PC-3 (cell line): ENCODE measurements around the gene CFAP53. TPM values are rescaled to one million over a fixed set of nuclear protein-coding genes. Genes with fewer than 3 reads are reported as not detected.
"Not testable (repeated sequence)": the region's sequence is repeated elsewhere in the genome, so short reads cannot be mapped to it uniquely, and the experiment has no call there.

ENCODE experiments used
- ATAC-seq: fragments of 200-7000 bp; cut with Tn5 transposase; 2 replicates; pipeline ENCODE4 v1.9.1; 2020; ENCODE audit warnings: mild to moderate bottlenecking, moderate library complexity
- BruUV-seq: library from RNA; stranded (reverse); fragments of 400-500 nt; replicated peaks from 2 replicates; lab custom pipeline; 2021; lab: Mats Ljungman, UMichigan
- CTCF ChIA-PET: fragments of 300-600 bp; sonication (Branson Sonifier 250); formaldehyde crosslinking; loops from one replicate; lab custom pipeline; 2022; ENCODE audit warnings: antibody characterized with exemption; lab: Charles Lee
- POLR2A ChIA-PET: fragments of 300-600 bp; sonication (Branson Sonifier 250); formaldehyde crosslinking; loops from one replicate; lab custom pipeline; 2022; ENCODE audit warnings: antibody characterized with exemption; ENCODE audit not compliant: unreplicated experiment; lab: Charles Lee
- DNase-seq: peaks from one replicate; pipeline ENCODE4 v3.0.0-alpha.2; 2015
- H2AFZ ChIP-seq: fragments of 300-600 bp; sonication (generic); 2 replicates; pipeline ENCODE4 v1.6.0; 2016; ENCODE audit warnings: antibody characterized with exemption, low read length
- H3F3A ChIP-seq: fragments of 300-600 bp; sonication (generic); one replicate; pipeline ENCODE4 v1.6.0; 2017; ENCODE audit warnings: antibody characterized with exemption, low read length, control low read depth, mild to moderate bottlenecking; ENCODE audit not compliant: unreplicated experiment
- H3K27ac ChIP-seq: fragments of 300-600 bp; sonication (generic); 2 replicates; pipeline ENCODE4 v1.5.1; 2016; ENCODE audit warnings: mild to moderate bottlenecking, low read length
- H3K27me3 ChIP-seq: fragments of 300-600 bp; sonication (generic); 2 replicates; pipeline ENCODE4 v1.6.1; 2016; ENCODE audit warnings: low read length, mixed read lengths
- H3K36me3 ChIP-seq: fragments of 300-600 bp; sonication (generic); 2 replicates; pipeline ENCODE4 v1.6.1; 2016; ENCODE audit warnings: low read depth, mixed run types, low read length, mixed read lengths
- H3K4me1 ChIP-seq: fragments of 300-600 bp; sonication (generic); 2 replicates; pipeline ENCODE4 v1.5.1; 2016; ENCODE audit warnings: low read length; ENCODE audit not compliant: insufficient read depth
- H3K4me2 ChIP-seq: fragments of 300-600 bp; sonication (generic); 2 replicates; pipeline ENCODE4 v1.6.0; 2016; ENCODE audit warnings: low read length
- H3K4me3 ChIP-seq: fragments of 300-600 bp; sonication (generic); 2 replicates; pipeline ENCODE4 v1.5.1; 2016; ENCODE audit warnings: mild to moderate bottlenecking, low read length, mixed read lengths
- H3K79me2 ChIP-seq: fragments of 300-600 bp; sonication (generic); 2 replicates; pipeline ENCODE4 v1.6.1; 2017; ENCODE audit warnings: low read length, mixed read lengths
- H3K9ac ChIP-seq: fragments of 300-600 bp; sonication (generic); 2 replicates; pipeline ENCODE4 v1.6.0; 2016; ENCODE audit warnings: mild to moderate bottlenecking, low read length
- H3K9me2 ChIP-seq: fragments of 300-600 bp; sonication (generic); replicated peaks from 2 replicates; pipeline ENCODE4 v1.6.1; 2016; ENCODE audit warnings: mixed run types, low read length, mixed read lengths
- H3K9me3 ChIP-seq: fragments of 300-600 bp; sonication (generic); 2 replicates; pipeline ENCODE4 v1.6.1; 2016; ENCODE audit warnings: low read length, mixed read lengths
- H4K20me1 ChIP-seq: fragments of 300-600 bp; sonication (generic); 2 replicates; pipeline ENCODE4 v1.6.1; 2016; ENCODE audit warnings: low read length, mixed read lengths
- EZH2 ChIP-seq: fragments of 300-600 bp; sonication (generic); IDR thresholded peaks from one replicate; pipeline ENCODE4 v1.6.1; 2017; ENCODE audit warnings: antibody characterized with exemption, mild to moderate bottlenecking, low read length; ENCODE audit not compliant: unreplicated experiment
- EZH2phosphoT487 ChIP-seq: fragments of 300-600 bp; sonication (generic); IDR thresholded peaks from 2 replicates; pipeline ENCODE4 v1.6.1; 2018; ENCODE audit warnings: mild to moderate bottlenecking, antibody characterized with exemption, low read length, borderline replicate concordance
- intact Hi-C: fragments of 100-400 bp; cut with micrococcal nuclease; formaldehyde crosslinking; loops from 2 replicates; pipeline ENCODE4 v1.9.0; 2023
- total RNA-seq: library from RNA; depleted of rRNA; stranded (reverse); fragments of >200 nt; gene quantifications from 2 replicates; pipeline ENCODE4 v1.2.3, GENCODE V29; 2014
- TF ChIP-seq, protein P1 (sequence below): fragments of 300-600 bp; sonication (generic); conservative IDR thresholded peaks from 2 replicates; pipeline ENCODE4 v1.5.1; 2017; ENCODE audit warnings: antibody characterized with exemption, low read depth, mild to moderate bottlenecking, low read length

CFAP53 gene
- total RNA-seq, 1 experiment from 2014 or later, result not detected

DNA sequence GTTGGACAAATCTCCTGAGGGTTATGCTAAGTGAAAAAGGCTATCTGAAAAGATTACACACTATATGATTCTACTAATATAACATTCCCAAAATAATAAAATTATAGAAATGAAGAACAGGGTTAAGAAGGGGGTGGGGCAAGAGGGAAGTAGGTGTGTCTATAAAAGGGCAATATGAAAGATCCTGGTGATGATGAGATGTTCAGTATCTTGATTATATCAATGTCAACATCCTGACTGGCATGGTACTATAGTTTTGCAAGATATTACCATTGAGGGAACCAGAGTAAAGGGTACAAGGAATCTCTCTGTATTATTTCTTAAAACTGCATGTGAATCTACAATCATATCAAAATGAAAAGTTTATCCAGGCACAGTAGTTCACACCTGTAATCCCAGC is 16.7 kb downstream of the CFAP53 start:
- Histone ChIP-seq H3K4me1 (no peaks in the 10 kb centered on the region), H3K9me3 (no peaks in the 10 kb centered on the region), H3K9ac (no peak overlapping the region), H2AFZ (no peak overlapping the region), H3K27ac (no peak overlapping the region), H3K27me3 (no peaks in the 10 kb centered on the region), H3K4me3 (no peak overlapping the region), H3K9me2 (no peaks in the 10 kb centered on the region), H3K79me2 (no peaks in the 10 kb centered on the region), H3F3A (no peaks in the 10 kb centered on the region), H4K20me1 (no peaks in the 10 kb centered on the region), H3K4me2 (no peak overlapping the region), H3K36me3 (no peaks in the 10 kb centered on the region)
- intact Hi-C loops, result no loop called here
- no TSS peak for BruUV-seq
- POLR2A ChIA-PET, result no interaction called here
- no peak for TF ChIP-seq EZH2phosphoT487
- TF ChIP-seq, protein P1, sequence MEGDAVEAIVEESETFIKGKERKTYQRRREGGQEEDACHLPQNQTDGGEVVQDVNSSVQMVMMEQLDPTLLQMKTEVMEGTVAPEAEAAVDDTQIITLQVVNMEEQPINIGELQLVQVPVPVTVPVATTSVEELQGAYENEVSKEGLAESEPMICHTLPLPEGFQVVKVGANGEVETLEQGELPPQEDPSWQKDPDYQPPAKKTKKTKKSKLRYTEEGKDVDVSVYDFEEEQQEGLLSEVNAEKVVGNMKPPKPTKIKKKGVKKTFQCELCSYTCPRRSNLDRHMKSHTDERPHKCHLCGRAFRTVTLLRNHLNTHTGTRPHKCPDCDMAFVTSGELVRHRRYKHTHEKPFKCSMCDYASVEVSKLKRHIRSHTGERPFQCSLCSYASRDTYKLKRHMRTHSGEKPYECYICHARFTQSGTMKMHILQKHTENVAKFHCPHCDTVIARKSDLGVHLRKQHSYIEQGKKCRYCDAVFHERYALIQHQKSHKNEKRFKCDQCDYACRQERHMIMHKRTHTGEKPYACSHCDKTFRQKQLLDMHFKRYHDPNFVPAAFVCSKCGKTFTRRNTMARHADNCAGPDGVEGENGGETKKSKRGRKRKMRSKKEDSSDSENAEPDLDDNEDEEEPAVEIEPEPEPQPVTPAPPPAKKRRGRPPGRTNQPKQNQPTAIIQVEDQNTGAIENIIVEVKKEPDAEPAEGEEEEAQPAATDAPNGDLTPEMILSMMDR, result no peak
- no peak for TF ChIP-seq EZH2
- CTCF ChIA-PET, result no interaction called here
- no peak for ATAC-seq
- DNase-seq, result no peak

DNA sequence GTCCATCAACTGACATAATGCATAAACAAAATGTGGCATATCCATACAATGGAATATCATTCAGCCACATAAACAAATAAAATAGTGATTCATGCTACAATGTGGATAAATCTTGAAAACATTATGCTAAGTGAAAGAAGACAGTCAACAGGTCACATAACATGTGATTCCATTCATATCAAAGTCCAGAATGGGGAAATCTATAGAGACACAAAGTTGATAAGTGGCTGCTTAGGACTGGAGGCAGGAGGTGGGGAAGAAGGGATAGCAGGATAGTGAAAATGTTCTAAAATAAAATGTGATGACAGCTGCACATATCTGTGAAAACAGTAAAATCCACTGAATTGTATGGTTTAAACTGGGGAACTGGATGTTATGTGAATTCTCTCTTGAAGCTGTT is 18.7 kb downstream of the CFAP53 start:
- no peaks in the 10 kb centered on the region for H3K36me3 ChIP-seq
- BruUV-seq, result no TSS peak
- H3K9ac ChIP-seq, result no peak overlapping the region
- H3K79me2 ChIP-seq, result no peaks in the 10 kb centered on the region
- no peaks in the 10 kb centered on the region for H3K4me1 ChIP-seq
- no peak for TF ChIP-seq EZH2
- TF ChIP-seq, protein P1, result no peak
- no peak for TF ChIP-seq EZH2phosphoT487
- H3F3A ChIP-seq, result no peaks in the 10 kb centered on the region
- H3K27me3 ChIP-seq, result no peaks in the 10 kb centered on the region
- H2AFZ ChIP-seq, result no peak overlapping the region
- H4K20me1 ChIP-seq, result no peaks in the 10 kb centered on the region
- H3K9me2 ChIP-seq, result no peaks in the 10 kb centered on the region
- POLR2A ChIA-PET, result no interaction called here
- H3K4me3 ChIP-seq, result no peak overlapping the region
- H3K9me3 ChIP-seq, result no peaks in the 10 kb centered on the region
- CTCF ChIA-PET, result no interaction called here
- intact Hi-C loops, result no loop called here
- H3K4me2 ChIP-seq, result no peak overlapping the region
- ATAC-seq (no peak), DNase-seq (no peak)
- H3K27ac ChIP-seq, result no peak overlapping the region

DNA sequence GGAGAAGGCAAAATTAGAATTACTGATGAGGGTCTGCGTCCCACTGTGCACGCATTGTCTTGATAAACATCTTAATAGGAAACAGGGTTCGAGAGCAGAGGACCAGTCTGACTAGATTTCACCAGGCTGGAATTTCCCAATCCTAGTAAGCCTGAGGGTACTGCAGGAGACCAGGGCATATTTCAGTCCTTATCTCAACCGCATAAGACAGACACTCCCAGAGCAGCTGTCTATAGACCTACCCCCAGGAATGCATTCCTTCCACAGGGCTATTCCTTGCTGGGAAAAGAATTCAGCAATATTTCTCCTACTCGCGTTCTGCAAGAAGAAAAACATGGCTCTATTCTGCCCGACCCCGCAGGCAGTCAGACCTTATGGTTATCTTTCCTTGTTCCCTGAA is 24.5 kb downstream of the CFAP53 start:
- H3K79me2 ChIP-seq, CTCF ChIA-PET, intact Hi-C loops, H3K4me2 ChIP-seq, H3F3A ChIP-seq, H3K27me3 ChIP-seq, H3K27ac ChIP-seq, H3K9me2 ChIP-seq, H3K9ac ChIP-seq, H3K36me3 ChIP-seq, BruUV-seq, DNase-seq, H2AFZ ChIP-seq, H3K9me3 ChIP-seq, POLR2A ChIA-PET, H3K4me1 ChIP-seq, H3K4me3 ChIP-seq, H4K20me1 ChIP-seq, ATAC-seq: not testable (repeated sequence)
